OCI-LY7 (cell line): ENCODE results near the gene RANBP9.

Source experiments
- CTCF ChIP-seq: fragments of 200-600 bp; sonication (generic); conservative IDR thresholded peaks from 2 replicates; pipeline ENCODE4 v1.5.1; 2014; ENCODE audit warnings: mild to moderate bottlenecking, antibody characterized with exemption, low read length, moderate library complexity, mixed read lengths
- EZH2phosphoT487 ChIP-seq: fragments of 200-600 bp; sonication (generic); IDR thresholded peaks from 2 replicates; pipeline ENCODE4 v1.6.1; 2018; ENCODE audit warnings: low read depth, borderline replicate concordance, mild to moderate bottlenecking, mixed run types, antibody characterized with exemption, low read length, moderate library complexity, mixed read lengths

DNA sequence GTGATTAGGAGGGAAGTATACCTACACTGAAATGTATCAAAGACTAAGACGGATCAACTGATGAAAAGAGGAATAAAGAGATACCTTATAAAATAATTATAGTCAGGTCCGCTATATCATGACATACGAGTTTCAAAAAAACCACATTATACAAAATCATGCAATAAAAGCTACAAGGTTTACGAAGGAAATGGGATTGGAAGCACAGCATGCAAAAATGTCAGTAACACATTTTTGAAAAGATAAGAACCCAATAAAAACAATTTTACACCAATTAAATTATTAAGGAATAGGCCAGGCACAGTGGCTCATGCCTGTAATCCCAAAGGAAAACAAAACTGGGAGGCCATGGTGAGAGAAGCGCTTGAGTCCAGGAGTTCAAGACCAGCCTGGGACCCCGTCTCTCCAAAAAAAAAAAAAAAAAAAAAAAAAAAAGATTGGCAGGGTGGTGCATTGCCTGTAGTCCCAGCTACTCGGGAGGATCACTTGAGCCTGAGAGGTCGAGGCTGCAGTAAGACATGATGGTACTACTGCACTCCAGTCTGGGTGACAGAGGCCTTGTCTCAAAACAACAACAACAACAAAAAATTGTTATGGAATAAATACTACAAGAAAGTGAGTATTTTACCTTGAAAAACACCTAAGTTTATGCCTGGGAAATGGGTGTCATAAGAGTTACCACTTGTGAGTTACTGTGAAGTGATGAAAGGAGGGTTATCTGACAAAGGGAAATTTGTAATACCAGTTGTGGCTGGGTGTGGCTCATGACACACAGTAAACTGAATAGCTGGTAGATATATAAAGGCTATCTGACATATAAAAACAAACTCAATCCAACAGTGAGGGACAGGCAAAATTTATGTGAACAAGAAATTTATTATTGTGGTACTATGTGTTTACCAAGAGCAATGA, 45.2 kb downstream of the RANBP9 start:
- TF ChIP-seq EZH2phosphoT487 (no peak), CTCF (no peak)
